Testis (tissue), 2 donors: ENCODE data around the gene FNIP1.

Experiments
- CTCF ChIP-seq, 3 experiments: fragments of 450-650 bp in 2 of 3; fragments of 200-600 bp in 1 of 3; sonication (generic) in 1 of 3; IDR thresholded peaks; one replicate each; pipeline ENCODE4 v1.5.1; 2016 to 2019; ENCODE audit warnings: antibody characterized with exemption in 3 of 3, mild to moderate bottlenecking in 2 of 3, moderate library complexity in 1 of 3
- POLR2A ChIP-seq: fragments of 450-650 bp; IDR thresholded peaks from one replicate; pipeline ENCODE4 v1.6.1; 2017; ENCODE audit warnings: antibody characterized with exemption, mild to moderate bottlenecking, moderate library complexity

GRCh38 chr5:131783357-131783756 lies 13.5 kb downstream of the FNIP1 start:
- TF ChIP-seq CTCF (IDR thresholded peaks at IDR 0.05) (no peak), POLR2A (no peak)
